GM12891 (cell line): ENCODE measurements around the gene SDC1.

Source experiments
- PAX5 ChIP-seq: IDR thresholded peaks from 2 replicates; pipeline ENCODE4 v1.6.1; 2011; ENCODE audit warnings: low read length, moderate library complexity, mild to moderate bottlenecking; ENCODE audit not compliant: insufficient read depth, severe bottlenecking
- POLR2A ChIP-seq: IDR thresholded peaks from 2 replicates; pipeline ENCODE4 v1.6.1; 2011; ENCODE audit warnings: low read depth, low read length, control low read depth
- POLR2AphosphoS5 ChIP-seq: IDR thresholded peaks from 2 replicates; pipeline ENCODE4 v1.6.1; 2011; ENCODE audit warnings: low read depth, low read length, control low read depth
- SPI1 ChIP-seq: IDR thresholded peaks from 2 replicates; pipeline ENCODE4 v1.6.1; 2011; ENCODE audit warnings: low read depth, low read length, control low read depth
- TAF1 ChIP-seq: IDR thresholded peaks from 2 replicates; pipeline ENCODE4 v1.6.1; 2011; ENCODE audit warnings: low read depth, low read length, control low read depth

- no peak for TF ChIP-seq TAF1
- no peak for TF ChIP-seq POLR2AphosphoS5
- no peak for TF ChIP-seq PAX5
- TF ChIP-seq POLR2A, result no peak
- TF ChIP-seq SPI1, result no peak
Measured at GRCh38 chr2:20196053-20196656, 28.8 kb downstream of the SDC1 start.
